HG03045 (cell line): ENCODE results near the gene CORT.
"Not testable (repeated sequence)": the region's sequence is repeated elsewhere in the genome, so short reads cannot be mapped to it uniquely, and the experiment has no call there.

Experiments
- ATAC-seq: cut with Tn5 transposase; IDR thresholded peaks from one replicate; pipeline ENCODE4 v1.9.1; 2021; ENCODE audit warnings: mild to moderate bottlenecking, moderate library complexity; ENCODE audit not compliant: unreplicated experiment

CORT gene

DNA sequence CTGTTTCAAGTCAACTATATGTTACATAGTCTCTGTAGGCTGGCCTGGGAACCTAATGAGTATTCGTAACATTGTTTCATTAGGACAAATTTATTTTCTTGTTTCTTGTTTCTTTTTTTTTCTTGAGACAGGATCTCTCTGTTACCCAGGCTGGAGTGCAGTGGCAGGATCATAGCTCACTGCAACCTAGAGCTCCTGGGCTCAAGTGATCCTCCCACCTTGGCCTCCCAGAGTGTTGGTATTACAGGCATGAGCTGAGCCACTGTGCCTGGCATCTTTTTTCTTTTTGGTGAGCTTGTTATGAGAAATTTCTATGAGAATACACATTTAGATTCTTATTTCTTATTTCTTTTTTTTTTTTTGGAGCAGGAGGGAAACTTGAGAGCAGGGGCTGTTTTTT lies 12.8 kb upstream of the CORT start:
- ATAC-seq: no peak

DNA sequence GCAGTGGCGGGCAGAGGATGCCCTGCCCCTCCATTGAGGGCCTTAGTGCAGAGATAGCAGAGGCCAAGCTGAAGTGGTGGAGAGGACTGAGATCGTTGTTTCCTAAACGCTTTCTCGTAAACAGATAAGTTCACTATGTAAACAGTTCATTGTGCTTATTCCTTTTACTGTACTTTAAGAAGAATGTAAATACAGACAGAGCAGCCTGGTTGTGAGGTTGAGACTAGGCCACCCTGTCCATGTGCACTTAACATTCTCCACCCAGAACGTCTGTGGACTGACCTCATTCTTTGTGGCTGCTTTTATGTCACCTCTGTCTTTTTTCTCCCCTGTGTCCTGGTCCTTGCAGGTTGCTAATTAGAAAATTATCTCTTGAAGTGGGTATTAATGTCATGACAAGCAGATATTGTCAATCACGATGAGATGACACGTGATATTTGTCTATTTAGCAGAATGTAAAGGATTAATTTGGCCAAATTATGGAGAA lies 11.1 kb upstream of the CORT start:
- ATAC-seq: no peak

DNA sequence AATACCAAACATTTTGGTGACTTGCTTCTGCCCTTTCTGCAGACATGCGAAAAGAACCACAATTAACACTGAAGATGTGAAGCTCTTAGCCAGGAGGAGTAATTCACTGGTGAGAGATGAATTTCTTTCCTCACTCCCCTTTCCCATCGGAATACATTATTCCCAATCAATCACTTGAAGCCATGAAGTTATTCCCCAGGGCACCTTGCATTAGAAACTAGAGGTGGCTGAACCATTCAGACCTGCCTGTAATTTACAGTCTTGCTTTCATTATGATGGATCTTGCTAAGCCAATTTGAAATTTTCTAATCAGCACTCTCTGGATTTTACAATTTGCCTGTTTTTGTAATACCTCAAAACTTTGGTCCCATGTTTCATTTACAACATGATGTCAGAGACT lies 9.5 kb upstream of the CORT start:
- no peak for ATAC-seq

DNA sequence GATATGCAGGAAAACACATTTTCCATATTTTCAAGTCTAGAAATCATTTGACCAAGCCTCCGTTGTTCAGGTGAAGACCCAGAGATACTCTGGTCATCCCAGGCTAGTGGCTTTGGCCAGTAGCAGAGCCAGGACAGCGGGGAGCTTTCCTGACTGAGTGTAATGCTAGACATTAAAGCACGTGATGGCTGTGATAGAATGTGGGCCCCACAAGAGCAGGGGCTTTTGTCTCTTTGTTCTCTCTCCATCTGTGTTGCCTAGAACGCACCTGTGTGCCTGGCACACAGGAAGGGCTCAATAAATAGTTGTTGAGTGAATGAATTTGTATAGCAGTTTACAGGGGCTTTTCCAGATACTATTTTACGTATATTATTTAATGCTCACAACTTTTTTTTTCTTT lies 9.0 kb upstream of the CORT start:
- no peak for ATAC-seq

DNA sequence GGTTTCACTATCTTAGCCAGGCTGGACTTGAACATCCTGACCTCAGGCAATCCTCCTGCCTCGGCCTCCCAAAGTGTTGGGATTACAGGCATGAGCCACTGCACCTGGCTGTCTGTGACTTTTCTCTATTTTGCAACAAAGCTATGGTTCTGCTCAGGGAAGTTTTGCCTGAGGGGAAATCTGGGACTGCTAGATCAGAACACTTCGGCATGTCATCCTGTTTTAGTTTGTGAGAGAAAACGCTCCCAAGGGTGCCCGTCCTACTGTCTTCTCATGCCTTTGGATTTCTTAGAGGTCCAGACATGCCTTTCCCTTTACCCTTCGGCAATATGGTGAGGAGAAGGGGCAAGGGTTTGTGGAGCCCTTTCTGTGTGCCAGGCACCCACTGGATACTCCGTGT lies 5.6 kb upstream of the CORT start:
- no peak for ATAC-seq

DNA sequence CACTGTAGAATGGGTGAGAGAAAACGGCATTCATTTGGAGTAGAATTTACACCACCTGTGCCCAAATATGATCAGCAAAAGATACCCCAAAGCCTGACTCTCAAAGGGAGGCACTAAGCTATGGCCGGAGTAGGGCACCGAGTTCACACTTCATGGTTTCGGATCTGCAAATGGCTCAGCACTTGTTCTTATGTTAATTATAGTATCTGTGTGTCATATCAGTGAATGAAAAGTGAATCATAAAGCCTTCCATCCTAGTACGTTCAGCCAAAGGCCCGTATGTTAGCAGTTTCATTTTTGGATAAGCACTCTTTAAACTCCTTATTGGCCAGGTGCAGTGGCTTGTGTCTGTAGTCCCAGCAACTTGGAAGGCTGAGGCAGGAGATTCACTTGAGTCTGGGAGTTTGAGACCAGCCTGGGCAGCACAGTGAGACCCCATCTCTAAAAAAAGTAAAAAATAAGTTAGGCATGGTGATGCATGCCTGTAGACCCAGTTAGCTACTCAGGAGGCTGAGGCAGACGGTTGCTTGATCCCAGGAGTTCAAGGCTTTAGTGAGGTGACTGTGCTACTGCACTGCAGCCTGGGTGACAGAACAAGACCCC lies 4.9 kb upstream of the CORT start:
- ATAC-seq: no peak

DNA sequence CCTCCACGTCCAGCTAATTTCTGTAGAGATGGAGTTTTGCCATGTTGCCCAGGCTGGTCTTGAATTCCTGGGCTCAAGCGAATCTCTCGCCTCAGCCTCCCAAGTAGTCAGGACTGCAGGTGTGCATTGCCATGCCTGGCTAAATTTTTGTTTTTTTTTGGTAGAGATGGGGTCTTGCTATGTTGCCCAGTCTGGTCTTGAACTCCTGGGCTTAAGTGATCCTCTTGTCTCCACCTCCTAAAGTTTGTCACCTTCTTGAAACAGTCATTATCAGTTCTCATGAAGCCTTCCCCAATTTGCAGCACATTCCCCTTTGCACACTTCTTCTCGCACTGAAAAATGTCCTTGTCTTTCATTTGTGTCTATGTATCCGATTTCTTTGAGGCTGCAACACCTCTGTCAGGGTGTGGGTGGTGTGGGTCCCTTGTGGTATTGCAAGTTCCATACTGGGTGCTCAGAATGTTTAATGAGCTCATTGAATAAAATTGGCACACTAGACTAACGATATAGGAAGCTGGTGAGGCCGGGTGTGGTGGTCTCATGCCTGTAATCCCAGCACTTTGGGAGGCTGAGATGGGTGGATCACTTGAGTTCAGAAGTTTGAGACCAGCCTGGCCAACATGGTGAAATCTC lies 2.9 kb upstream of the CORT start:
- no peak for ATAC-seq

DNA sequence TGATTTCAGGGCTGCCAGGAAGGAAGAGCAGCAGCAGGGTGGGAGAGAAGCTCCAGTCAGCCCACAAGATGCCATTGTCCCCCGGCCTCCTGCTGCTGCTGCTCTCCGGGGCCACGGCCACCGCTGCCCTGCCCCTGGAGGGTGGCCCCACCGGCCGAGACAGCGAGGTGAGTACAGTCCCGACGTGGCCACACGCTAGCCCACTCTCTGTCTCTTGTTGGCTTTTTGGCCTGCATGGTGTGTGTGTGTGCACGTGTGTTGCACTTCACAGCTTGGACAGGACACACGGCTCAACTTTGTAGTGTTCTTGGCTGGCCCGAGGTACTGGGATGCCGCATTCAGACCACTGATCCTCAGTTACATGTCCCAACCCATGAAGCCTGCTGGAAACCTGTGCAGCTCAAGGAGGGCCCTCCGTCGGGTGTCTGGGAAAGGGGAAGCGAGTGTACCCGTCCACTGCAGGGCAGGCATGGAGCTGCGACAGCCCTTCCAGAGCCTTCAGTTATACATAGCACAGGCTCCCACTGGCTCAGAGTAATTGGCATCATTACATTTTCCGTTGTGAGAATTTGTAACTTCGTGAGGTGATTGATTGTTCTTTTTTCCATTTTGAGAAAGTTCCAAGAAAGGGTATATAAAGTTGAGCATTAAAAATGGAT lies 454 bp downstream of the CORT start:
- no peak for ATAC-seq

DNA sequence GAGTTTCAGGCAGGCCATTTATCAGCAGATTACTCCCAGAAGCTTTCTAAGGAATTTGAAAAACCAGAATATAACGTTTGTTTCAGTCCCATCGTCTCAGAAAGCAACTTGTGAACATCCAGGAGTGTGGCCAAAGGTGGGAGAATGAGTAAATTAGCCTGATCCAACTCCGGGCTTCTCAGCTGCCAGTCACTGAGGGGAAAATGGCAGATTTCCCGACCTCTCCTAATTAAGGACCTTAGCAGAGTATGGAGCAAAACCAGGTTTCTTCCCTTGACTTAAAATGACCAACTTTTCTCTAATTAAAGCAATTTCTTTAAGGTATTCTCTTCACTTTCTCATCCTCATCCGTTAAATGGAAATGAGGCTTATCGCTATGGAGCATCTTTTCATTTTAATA lies 1.0 kb downstream of the CORT start:
- ATAC-seq: no peak

DNA sequence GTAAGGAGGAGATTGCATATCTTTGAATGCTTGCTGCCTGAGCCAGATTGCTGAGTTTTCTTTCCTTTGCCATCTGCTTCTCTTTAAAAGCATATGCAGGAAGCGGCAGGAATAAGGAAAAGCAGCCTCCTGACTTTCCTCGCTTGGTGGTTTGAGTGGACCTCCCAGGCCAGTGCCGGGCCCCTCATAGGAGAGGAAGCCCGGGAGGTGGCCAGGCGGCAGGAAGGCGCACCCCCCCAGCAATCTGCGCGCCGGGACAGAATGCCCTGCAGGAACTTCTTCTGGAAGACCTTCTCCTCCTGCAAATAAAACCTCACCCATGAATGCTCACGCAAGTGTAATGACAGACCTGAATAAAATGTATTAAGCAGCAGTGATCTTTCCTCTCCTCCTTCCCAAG lies 1.5 kb downstream of the CORT start:
- no peak for ATAC-seq

DNA sequence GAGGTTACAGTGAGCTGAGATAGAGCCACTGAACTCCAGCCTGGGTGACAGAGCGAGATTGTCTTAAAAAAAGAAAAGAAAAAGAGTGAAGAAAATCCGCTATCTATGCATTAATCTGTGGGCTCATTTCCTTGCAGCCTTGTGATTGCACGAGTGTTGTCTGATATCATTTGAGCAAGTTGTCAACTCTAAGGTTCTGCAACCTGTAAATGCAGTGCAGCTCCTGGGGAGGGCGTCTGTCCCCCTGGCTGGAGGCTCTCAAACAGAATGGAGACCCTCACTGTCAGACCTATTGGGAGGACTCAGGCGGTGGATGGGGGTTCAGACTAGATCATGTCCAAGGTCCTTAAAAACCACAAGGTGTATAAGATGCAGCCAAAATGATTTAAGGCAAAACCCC lies 6.2 kb downstream of the CORT start:
- no peak for ATAC-seq

DNA sequence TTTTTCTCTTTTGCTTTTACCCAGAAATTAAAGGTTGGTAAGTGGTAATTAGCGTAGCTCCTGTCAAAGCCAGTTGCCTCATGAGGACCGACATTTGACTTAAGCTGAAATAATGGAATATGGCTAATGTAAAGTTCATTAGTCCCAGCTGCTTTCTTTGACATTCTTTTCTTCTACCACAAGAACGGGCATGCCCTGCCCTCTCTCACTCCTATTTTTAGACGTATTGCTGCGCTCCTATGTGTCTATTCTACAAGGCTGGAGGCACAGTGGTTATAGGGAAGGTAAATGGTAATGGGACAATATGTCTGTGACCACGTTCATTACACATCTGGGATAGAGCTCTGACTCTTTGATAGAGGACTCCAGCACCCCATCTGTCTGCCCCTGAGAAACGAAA lies 6.8 kb downstream of the CORT start:
- ATAC-seq: no peak

DNA sequence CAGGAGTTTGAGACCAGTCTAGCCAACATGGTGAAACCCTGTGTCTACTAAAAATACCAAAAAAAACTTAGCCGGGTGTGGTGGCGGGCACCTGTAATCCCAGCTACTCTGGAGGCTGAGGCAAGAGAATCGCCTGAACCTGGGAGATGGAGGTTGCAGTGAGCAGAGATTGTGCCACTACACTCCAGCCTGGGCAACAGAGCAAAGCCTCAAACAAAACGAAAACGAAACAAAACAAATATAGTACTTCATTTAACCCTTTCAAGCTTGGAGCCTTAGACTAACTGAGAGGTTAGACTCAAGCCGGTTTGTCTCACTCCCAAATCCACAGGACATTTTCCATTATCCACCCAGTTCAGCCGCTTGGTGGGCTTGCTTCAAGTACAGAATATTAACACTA lies 7.6 kb downstream of the CORT start:
- not testable (repeated sequence) for ATAC-seq

DNA sequence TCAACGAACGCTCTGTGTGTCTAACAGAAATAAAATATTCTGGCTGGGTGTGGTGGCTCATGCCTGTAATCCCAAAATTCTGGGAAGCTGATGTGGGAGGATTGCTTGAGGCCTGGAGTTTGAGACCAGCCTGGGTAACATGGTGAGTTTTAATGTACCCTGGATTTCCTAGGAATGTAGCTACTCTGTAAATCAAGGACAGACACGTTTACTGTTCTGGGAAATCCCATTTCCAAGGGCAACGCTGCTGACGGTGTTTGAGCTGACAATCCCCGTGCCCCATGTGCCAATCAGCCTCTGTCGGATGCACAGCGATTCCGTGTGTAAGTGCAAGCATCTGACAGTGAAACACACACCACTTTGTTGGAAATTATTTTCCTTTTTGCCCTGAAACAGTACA lies 8.0 kb downstream of the CORT start:
- ATAC-seq: no peak

DNA sequence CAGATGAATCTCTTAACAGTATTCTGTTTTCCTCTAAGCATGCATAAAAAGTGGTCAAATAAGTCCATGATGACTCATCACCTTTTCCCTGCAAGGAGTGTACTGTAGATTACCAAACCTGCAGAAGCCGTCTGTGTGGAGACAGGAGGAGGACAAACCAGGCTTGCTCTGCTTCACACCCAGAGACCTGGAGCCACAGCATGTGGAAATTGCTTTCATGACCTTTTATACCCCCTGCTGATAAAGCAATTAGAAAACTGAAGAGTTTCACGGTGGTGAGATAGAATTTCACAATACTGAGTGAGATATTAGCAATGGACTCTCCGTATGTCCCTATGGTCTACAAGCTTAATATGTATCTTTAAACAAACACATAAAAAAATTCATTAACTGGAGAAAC lies 9.4 kb downstream of the CORT start:
- ATAC-seq: no peak

DNA sequence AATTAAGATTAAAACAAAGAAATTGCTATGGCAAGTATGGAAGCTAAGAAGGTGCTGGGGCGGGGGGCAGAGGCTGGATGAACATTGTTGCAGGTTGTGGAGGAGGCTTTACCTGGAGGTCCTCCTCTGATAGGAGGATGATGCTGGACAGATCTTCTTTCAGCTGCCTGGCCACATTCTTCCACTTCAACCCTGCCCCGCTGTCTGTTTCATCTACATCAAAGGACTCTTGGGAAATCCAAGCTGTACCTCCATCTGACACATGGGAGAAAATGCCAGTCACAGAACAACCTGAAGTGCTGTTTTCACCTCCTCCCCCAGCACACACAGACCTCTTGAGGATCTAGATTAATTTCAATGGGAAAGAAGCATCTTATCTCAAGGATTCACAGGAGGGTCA lies 17.2 kb downstream of the CORT start:
- ATAC-seq: no peak

DNA sequence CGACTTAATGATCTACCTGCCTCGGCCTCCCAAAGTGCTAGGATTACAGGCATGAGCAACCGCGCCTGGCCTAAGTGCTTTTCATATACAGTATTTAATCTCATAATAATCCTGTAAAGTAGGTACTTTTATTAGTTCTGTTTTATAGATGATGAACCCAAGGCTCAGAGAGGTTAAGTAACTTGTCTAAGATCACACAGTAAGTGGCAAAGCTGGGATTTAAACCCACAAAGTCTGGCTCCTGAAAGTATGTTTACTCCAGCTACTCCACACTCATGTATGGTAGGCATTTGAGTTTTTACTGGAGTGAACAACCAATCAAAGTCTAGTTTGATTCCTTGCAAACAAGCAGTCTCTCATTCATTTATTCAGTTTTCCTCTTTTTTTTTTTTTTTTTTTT lies 20.2 kb downstream of the CORT start:
- ATAC-seq: no peak

DNA sequence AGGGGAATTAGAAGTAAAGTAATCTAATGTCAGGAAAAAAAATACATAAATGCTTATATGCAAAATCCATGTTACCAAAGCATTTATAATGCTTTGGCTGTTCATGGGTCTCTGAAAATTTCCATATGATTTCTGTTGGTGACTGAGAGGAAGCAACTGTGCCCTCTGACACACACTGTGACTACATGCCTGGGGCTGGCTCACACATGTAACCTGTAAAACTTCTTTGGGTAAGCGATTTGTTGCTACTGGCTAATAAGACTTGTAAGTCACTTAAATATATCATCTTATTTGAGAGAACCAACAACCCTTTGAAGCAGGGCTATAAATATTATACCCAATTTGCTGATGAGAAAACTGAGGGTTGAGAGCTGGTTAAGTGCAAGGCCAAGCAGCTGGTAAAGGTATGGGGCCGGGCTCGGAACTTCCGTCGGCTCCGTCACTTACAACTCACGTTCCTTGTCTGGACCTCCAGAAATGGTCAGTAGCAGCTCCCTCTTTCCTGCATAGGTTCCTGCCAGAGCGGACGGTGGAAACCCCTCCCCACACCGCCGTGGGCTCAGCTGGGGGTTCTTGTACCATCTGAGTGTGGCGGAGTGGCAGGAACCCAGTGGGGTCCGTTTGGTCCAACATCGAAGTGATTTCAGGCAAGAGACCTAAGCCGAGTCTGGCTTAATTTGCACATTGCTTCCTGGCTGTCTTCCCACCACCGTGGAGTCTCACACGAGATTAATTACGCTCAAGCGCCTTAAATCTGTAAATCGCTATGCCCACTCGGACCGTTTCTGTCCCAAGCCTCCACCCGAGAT lies 21.8 kb downstream of the CORT start:
- no peak for ATAC-seq

DNA sequence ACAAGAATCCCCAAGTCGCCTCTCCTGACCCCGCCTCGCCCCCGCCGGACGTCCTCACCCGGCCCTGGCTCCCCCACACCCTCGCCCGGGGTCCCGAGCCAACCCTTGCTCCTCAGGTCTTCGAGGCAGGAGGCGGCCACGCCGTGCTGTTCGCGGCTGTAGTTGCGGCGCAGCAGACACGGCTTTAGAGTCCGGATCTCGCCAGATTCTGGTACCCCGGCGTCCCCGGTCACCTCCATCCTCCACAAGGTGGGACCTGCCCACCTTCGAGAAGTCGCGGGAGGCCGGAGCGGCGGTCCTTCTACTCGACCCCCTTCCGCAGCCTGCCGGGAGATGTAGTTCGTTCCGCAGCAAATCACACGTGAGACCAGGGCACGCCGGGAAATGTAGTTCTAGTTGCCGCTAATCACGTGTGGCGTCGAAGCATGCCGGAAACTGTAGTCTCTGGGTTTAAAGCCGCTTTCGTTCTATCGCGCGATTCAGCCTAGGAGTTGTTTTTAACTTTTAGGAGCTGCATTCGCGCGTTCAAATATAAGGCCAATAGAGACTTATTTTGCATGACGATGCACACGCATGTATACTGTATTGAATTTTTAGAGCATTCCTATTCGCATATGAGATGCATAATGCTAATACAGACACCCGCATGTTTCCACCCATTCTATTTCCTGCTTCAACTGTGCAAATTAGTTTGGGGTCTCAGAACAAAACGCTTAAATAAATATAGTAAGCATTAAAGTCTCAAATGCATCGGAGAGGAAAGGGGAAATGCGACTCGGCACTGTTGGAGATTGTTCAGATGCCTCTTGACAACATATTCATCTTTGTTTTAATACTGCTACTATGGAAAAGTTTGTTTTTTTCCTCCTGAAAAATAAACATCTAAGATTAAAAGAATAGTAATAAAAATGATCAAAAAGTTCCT lies 22.7 kb downstream of the CORT start, which contains the start of gene DFFA:
Gene DFFA, minus strand, starts transcription at position 310 of the 925 bp plus-strand sequence. Its CDS starts 71 bp downstream, at position 239.
- ATAC-seq: peak; percentile 71

DNA sequence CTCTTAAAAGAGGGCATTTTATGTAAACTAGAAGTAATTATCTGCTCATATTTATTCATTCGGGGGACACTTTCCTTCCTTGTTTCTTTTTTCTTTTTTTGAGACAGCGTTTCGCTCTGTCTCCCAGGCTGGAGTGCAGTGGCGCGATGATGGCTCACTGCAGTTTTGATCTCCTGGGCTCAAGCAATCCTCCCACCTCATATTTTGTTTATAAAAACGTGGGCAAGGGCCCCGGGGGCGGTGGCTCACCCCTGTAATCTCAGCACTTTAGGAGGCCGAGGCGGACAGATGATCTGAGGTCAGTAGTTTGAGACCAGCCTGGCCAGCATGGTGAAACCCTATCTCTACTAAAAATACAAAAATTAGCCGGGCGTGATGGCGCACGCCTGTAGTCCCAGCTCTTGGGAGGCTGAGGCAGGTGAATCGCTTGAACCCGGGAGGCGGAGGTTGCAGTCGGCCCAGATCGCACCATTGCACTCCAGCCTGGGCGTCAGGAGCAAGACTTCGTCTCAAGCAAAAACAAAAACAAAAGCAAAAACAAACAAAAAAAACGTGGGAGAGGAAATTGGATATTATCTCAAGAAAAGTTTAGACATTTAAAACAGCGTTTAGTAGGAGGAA lies 23.4 kb downstream of the CORT start:
- no peak for ATAC-seq
